Panc1 (cell line): Measurements from ENCODE around the gene SPECC1L. TPM values are rescaled to one million over a fixed set of nuclear protein-coding genes. Genes with fewer than 3 reads are reported as not detected.

ENCODE experiments used
- ATAC-seq: fragments of 200-7000 bp; cut with Tn5 transposase; 2 replicates; pipeline ENCODE4 v1.9.1; 2020; ENCODE audit warnings: mild to moderate bottlenecking, moderate library complexity
- BruUV-seq: library from RNA; stranded (reverse); fragments of 400-500 nt; replicated peaks from 2 replicates; lab custom pipeline; 2021; lab: Mats Ljungman, UMichigan
- CTCF ChIA-PET: fragments of 300-600 bp; sonication (Branson Sonifier 250); formaldehyde crosslinking; loops from one replicate; lab custom pipeline; 2022; ENCODE audit warnings: antibody characterized with exemption; lab: Charles Lee
- POLR2A ChIA-PET: fragments of 300-600 bp; sonication (Branson Sonifier 250); formaldehyde crosslinking; loops from one replicate; lab custom pipeline; 2022; ENCODE audit warnings: antibody characterized with exemption; lab: Charles Lee
- DNase-seq: peaks from one replicate; pipeline ENCODE4 v3.0.0-alpha.2; 2010; ENCODE audit warnings: low read depth, low spot score
- H3K27ac ChIP-seq: 2 replicates; pipeline ENCODE4 v1.5.1; 2011; ENCODE audit warnings: mild to moderate bottlenecking, low read length, inconsistent platforms
- H3K27me3 ChIP-seq: fragments of 200-500 bp; sonication (Bioruptor generic); 2 replicates; pipeline ENCODE4 v1.6.0; 2014; ENCODE audit warnings: low read length, inconsistent platforms; ENCODE audit not compliant: control insufficient read depth, insufficient read depth
- H3K36me3 ChIP-seq: fragments of 200-500 bp; sonication (Bioruptor generic); 2 replicates; pipeline ENCODE4 v1.5.1; 2014; ENCODE audit warnings: inconsistent platforms, mild to moderate bottlenecking, low read length, moderate library complexity; ENCODE audit not compliant: control insufficient read depth, insufficient read depth
- H3K4me1 ChIP-seq: 2 replicates; pipeline ENCODE4 v1.5.1; 2011; ENCODE audit warnings: inconsistent platforms, mild to moderate bottlenecking, low read length, moderate library complexity; ENCODE audit not compliant: control insufficient read depth, insufficient read depth
- H3K4me3 ChIP-seq, 2 experiments: 2 replicates each; pipeline ENCODE4 v1.5.1; 2011 to 2012; ENCODE audit warnings: low read depth in 2 of 2, low read length in 2 of 2, mild to moderate bottlenecking in 2 of 2, inconsistent platforms in 1 of 2, moderate library complexity in 1 of 2
- H3K9me3 ChIP-seq: fragments of 200-500 bp; sonication (Bioruptor generic); 2 replicates; pipeline ENCODE4 v1.5.1; 2014; ENCODE audit warnings: low read depth, mild to moderate bottlenecking, inconsistent platforms, low read length, moderate library complexity; ENCODE audit not compliant: control insufficient read depth, insufficient read depth
- CTCF ChIP-seq: fragments of 450-650 bp; IDR thresholded peaks from 2 replicates; pipeline ENCODE4 v1.5.1; 2017; ENCODE audit warnings: mild to moderate bottlenecking
- POLR2AphosphoS5 ChIP-seq: IDR thresholded peaks from 2 replicates; pipeline ENCODE4 v1.6.1; 2012; ENCODE audit warnings: mild to moderate bottlenecking, low read depth, low read length, moderate library complexity
- SIN3A ChIP-seq: IDR thresholded peaks from 2 replicates; pipeline ENCODE4 v1.6.1; 2012; ENCODE audit warnings: low read depth, mild to moderate bottlenecking, low read length, moderate library complexity, borderline replicate concordance; ENCODE audit not compliant: insufficient read depth
- TCF7L2 ChIP-seq: IDR thresholded peaks from 2 replicates; pipeline ENCODE4 v1.6.1; 2011; ENCODE audit warnings: mild to moderate bottlenecking, low read depth, low read length, inconsistent platforms
- in situ Hi-C: cut with HindIII; loops from 2 replicates; pipeline ENCODE4 v1.10.0; 2016; ENCODE audit warnings: low sequenced_read_pairs, low pct_unique_long_range_greater_than_20kb
- intact Hi-C: fragments of 100-400 bp; cut with micrococcal nuclease; formaldehyde crosslinking; loops from one replicate; pipeline ENCODE4 v1.10.0; 2022; ENCODE audit not compliant: unreplicated experiment
- total RNA-seq: library from RNA; stranded (reverse); gene quantifications from one replicate; pipeline ENCODE4 v1.2.1, GENCODE V29; 2021; ENCODE audit not compliant: unreplicated experiment
- TF ChIP-seq, protein P1 (sequence below), 2 experiments: IDR thresholded peaks; 2 replicates each; pipeline ENCODE4 v1.6.1; 2011 to 2012; ENCODE audit warnings: low read depth in 2 of 2, control low read depth in 1 of 2, low read length in 1 of 2, mild to moderate bottlenecking in 1 of 2, moderate library complexity in 1 of 2; ENCODE audit not compliant: insufficient read depth in 1 of 2

SPECC1L gene
- total RNA-seq, 1 experiment from 2014 or later: 43.3 TPM

DNA sequence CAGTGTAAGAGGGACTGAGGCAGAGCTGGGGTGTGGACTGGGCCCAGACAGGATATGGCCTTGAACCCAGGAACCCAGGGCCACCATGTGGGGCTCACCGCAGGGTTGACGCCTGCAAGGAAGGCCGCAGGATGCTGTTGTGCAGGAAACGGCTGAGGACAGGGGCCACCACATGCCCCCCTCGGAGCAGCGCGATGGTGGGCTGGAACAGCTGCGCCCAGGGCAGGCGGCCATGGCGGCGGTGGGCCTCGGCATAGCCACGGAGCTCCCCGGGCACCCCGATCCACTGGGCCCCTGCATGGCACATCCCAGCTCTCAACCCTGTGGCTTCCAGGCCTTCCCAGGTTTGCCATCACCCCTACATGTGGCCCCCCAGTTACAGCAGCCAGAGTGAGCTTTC lies 37.9 kb upstream of the SPECC1L start:
- ChIA-PET CTCF (no interaction called here), POLR2A (no interaction called here)
- no peak for TF ChIP-seq TCF7L2
- TF ChIP-seq, protein P1, sequence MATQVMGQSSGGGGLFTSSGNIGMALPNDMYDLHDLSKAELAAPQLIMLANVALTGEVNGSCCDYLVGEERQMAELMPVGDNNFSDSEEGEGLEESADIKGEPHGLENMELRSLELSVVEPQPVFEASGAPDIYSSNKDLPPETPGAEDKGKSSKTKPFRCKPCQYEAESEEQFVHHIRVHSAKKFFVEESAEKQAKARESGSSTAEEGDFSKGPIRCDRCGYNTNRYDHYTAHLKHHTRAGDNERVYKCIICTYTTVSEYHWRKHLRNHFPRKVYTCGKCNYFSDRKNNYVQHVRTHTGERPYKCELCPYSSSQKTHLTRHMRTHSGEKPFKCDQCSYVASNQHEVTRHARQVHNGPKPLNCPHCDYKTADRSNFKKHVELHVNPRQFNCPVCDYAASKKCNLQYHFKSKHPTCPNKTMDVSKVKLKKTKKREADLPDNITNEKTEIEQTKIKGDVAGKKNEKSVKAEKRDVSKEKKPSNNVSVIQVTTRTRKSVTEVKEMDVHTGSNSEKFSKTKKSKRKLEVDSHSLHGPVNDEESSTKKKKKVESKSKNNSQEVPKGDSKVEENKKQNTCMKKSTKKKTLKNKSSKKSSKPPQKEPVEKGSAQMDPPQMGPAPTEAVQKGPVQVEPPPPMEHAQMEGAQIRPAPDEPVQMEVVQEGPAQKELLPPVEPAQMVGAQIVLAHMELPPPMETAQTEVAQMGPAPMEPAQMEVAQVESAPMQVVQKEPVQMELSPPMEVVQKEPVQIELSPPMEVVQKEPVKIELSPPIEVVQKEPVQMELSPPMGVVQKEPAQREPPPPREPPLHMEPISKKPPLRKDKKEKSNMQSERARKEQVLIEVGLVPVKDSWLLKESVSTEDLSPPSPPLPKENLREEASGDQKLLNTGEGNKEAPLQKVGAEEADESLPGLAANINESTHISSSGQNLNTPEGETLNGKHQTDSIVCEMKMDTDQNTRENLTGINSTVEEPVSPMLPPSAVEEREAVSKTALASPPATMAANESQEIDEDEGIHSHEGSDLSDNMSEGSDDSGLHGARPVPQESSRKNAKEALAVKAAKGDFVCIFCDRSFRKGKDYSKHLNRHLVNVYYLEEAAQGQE (IDR thresholded peaks at IDR 0.05; ENCODE audit: insufficient read depth in 1 of 2, low read depth in 2 of 2, low read length in 1 of 2): no peak
- TF ChIP-seq CTCF: no peak
- TF ChIP-seq SIN3A: no peak
- no peak for TF ChIP-seq POLR2AphosphoS5
- no peaks in the 10 kb centered on the region for H3K4me1 ChIP-seq
- no peaks in the 10 kb centered on the region for H3K9me3 ChIP-seq
- no peak overlapping the region for H3K27ac ChIP-seq
- ATAC-seq (no peak), DNase-seq (no peak)
- no TSS peak for BruUV-seq
- no peak overlapping the region for H3K4me3 ChIP-seq
- in situ Hi-C loops (no loop called here), intact Hi-C loops (no loop called here)
- H3K27me3 ChIP-seq: no peaks in the 10 kb centered on the region
- no peaks in the 10 kb centered on the region for H3K36me3 ChIP-seq

DNA sequence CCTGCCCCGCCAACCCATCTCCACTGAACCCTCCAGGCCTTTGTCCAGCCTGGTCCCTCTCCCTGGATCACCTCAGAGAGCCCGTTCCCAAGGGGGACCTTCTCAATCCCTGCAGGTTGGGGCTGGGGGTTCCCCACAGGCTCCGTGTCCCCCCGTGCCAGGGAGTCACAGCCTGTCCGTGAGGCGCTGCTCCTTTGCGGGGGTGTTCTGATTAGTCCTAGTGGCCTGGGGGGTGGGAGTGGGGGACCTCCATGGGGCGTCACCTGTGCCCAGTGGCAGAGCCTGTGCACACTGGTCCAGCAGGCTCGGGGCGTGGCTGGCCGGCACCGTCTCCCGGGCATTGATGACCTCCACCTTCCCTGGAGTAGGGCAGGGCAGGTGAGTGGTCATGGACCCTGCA lies 37.4 kb upstream of the SPECC1L start:
- in situ Hi-C loops: no loop called here
- Histone ChIP-seq H3K27ac (no peak overlapping the region), H3K9me3 (no peaks in the 10 kb centered on the region), H3K36me3 (no peaks in the 10 kb centered on the region), H3K4me1 (no peaks in the 10 kb centered on the region), H3K27me3 (no peaks in the 10 kb centered on the region), H3K4me3 (no peak overlapping the region)
- intact Hi-C loops: no loop called here
- no peak for ATAC-seq
- CTCF ChIA-PET: no interaction called here
- no peak for DNase-seq
- POLR2A ChIA-PET: no interaction called here
- TF ChIP-seq, protein P1 (IDR thresholded peaks at IDR 0.05; ENCODE audit: insufficient read depth in 1 of 2, low read depth in 2 of 2, low read length in 1 of 2): no peak
- TF ChIP-seq SIN3A (no peak), CTCF (no peak), TCF7L2 (no peak), POLR2AphosphoS5 (no peak)
- BruUV-seq: no TSS peak
